Fibroblast of lung (primary cell): ENCODE measurements around the gene DKK2. TPM values are rescaled to one million over a fixed set of nuclear protein-coding genes. Genes with fewer than 3 reads are reported as not detected.

Experiments used
- DNase-seq, 2 donors: peaks; one replicate each; pipeline versions ENCODE4 v3.0.0 to v3.0.0-alpha.2; 2010; ENCODE audit warnings: low read depth in 2 of 2
- H2AFZ ChIP-seq: 2 replicates; pipeline ENCODE4 v1.5.1; 2012; ENCODE audit warnings: low read length, control low read depth, inconsistent platforms
- H3K27ac ChIP-seq: 2 replicates; pipeline ENCODE4 v1.5.1; 2011; ENCODE audit warnings: low read length, control low read depth; ENCODE audit not compliant: insufficient read depth
- H3K27me3 ChIP-seq: 2 replicates; pipeline ENCODE4 v1.5.1; 2011; ENCODE audit warnings: mild to moderate bottlenecking, low read length; ENCODE audit not compliant: control insufficient read depth, insufficient read depth
- H3K36me3 ChIP-seq: 2 replicates; pipeline ENCODE4 v1.5.1; 2011; ENCODE audit warnings: low read length; ENCODE audit not compliant: control insufficient read depth, insufficient read depth
- H3K4me1 ChIP-seq: 2 replicates; pipeline ENCODE4 v1.5.1; 2011; ENCODE audit warnings: low read length; ENCODE audit not compliant: control insufficient read depth, insufficient read depth; ENCODE audit errors: extremely low read depth
- H3K4me2 ChIP-seq: 2 replicates; pipeline ENCODE4 v1.5.1; 2011; ENCODE audit warnings: low read length, control low read depth; ENCODE audit not compliant: insufficient read depth; ENCODE audit errors: extremely low read depth
- H3K4me3 ChIP-seq, 4 experiments: fragments of 200-600 bp in 1 of 4; sonication (generic) in 1 of 4; replicated peaks in 1 of 4; 2 replicates each; pipeline ENCODE4 v1.5.1; 2011 to 2016; ENCODE audit warnings: low read length in 4 of 4, low read depth in 3 of 4, mild to moderate bottlenecking in 3 of 4, control low read depth in 2 of 4, inconsistent platforms in 1 of 4, mixed read lengths in 1 of 4; ENCODE audit not compliant: insufficient read depth in 1 of 4; ENCODE audit errors: control extremely low read depth in 1 of 4
- H3K79me2 ChIP-seq: 2 replicates; pipeline ENCODE4 v1.5.1; 2012; ENCODE audit warnings: mild to moderate bottlenecking, low read length, inconsistent platforms; ENCODE audit not compliant: control insufficient read depth, insufficient read depth
- H3K9ac ChIP-seq: 2 replicates; pipeline ENCODE4 v1.5.1; 2011; ENCODE audit warnings: mild to moderate bottlenecking, low read length, control low read depth; ENCODE audit not compliant: insufficient read depth
- H3K9me3 ChIP-seq: 2 replicates; pipeline ENCODE4 v1.5.1; 2012; ENCODE audit warnings: low read depth, low read length; ENCODE audit not compliant: control insufficient read depth, insufficient read depth
- H4K20me1 ChIP-seq: 2 replicates; pipeline ENCODE4 v1.5.1; 2011; ENCODE audit warnings: low read length; ENCODE audit not compliant: control insufficient read depth, insufficient read depth; ENCODE audit errors: extremely low read depth
- EZH2 ChIP-seq: IDR thresholded peaks from 2 replicates; pipeline ENCODE4 v1.5.1; 2012; ENCODE audit warnings: low read length, control low read depth, mild to moderate bottlenecking; ENCODE audit errors: missing control alignments
- polyA plus RNA-seq, 2 donors: library from polyadenylated mRNA; depleted of rRNA in 1 of 2; stranded (reverse) in 1 of 2; unstranded in 1 of 2; fragments of >200 nt; gene quantifications; 2 replicates each; pipeline ENCODE4 v1.2.1, GENCODE V29; 2011 to 2012; ENCODE audit warnings: missing spikeins in 1 of 2
- total RNA-seq: library from RNA; depleted of rRNA; stranded (reverse); fragments of >200 nt; gene quantifications from 2 replicates; pipeline ENCODE4 v1.2.1, GENCODE V29; 2014
- TF ChIP-seq, protein P1 (sequence below), 2 donors: IDR thresholded peaks in 1 of 2; conservative IDR thresholded peaks in 1 of 2; 1 replicate in 1 of 2; 2 replicates in 1 of 2; pipeline ENCODE4 v1.5.1; 2011 to 2012; ENCODE audit warnings: low read length in 2 of 2, control low read depth in 1 of 2, inconsistent platforms in 1 of 2, low read depth in 1 of 2, mild to moderate bottlenecking in 1 of 2

DKK2 gene
- total and polyA plus RNA-seq, 2 donors (not counting 1 experiment from before 2014, with no cell fraction given), result 0.48 to 1.2 TPM

DNA sequence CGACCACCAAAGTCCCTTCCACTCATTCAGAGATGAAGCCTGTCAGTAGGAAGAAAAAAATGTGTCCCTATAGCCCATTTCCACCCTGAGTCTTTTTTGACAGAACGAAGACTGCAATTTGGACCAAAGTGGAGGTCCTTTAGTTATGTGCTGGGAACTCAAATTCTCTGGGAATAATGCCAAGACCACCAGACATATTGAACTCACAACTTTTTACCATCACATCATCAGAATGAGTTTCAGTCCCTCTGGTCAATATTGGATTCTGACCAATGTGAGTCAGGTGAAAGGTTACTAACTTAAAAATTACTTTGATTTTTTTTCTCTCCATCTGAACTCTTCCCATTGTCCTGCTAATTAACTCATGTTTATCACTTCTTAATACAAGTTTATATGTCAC lies 128.9 kb downstream of the DKK2 start:
- H3K36me3 ChIP-seq, result no peaks in the 10 kb centered on the region
- no peaks in the 10 kb centered on the region for H3K4me1 ChIP-seq
- H3K4me2 ChIP-seq, result no peak overlapping the region
- no peak overlapping the region for H2AFZ ChIP-seq
- TF ChIP-seq, protein P1, sequence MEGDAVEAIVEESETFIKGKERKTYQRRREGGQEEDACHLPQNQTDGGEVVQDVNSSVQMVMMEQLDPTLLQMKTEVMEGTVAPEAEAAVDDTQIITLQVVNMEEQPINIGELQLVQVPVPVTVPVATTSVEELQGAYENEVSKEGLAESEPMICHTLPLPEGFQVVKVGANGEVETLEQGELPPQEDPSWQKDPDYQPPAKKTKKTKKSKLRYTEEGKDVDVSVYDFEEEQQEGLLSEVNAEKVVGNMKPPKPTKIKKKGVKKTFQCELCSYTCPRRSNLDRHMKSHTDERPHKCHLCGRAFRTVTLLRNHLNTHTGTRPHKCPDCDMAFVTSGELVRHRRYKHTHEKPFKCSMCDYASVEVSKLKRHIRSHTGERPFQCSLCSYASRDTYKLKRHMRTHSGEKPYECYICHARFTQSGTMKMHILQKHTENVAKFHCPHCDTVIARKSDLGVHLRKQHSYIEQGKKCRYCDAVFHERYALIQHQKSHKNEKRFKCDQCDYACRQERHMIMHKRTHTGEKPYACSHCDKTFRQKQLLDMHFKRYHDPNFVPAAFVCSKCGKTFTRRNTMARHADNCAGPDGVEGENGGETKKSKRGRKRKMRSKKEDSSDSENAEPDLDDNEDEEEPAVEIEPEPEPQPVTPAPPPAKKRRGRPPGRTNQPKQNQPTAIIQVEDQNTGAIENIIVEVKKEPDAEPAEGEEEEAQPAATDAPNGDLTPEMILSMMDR (conservative IDR thresholded peaks at IDR 0.05 in 1 of 2, IDR thresholded peaks at IDR 0.05 in 1 of 2; ENCODE audit: low read depth in 1 of 2, low read length in 2 of 2), result no peak
- no peak for TF ChIP-seq EZH2
- no peaks in the 10 kb centered on the region for H4K20me1 ChIP-seq
- no peaks in the 10 kb centered on the region for H3K79me2 ChIP-seq
- no peak overlapping the region for H3K27ac ChIP-seq
- H3K4me3 ChIP-seq, result no peak overlapping the region
- H3K9ac ChIP-seq, result no peak overlapping the region
- no peak for DNase-seq
- no peaks in the 10 kb centered on the region for H3K27me3 ChIP-seq
- no peaks in the 10 kb centered on the region for H3K9me3 ChIP-seq

DNA sequence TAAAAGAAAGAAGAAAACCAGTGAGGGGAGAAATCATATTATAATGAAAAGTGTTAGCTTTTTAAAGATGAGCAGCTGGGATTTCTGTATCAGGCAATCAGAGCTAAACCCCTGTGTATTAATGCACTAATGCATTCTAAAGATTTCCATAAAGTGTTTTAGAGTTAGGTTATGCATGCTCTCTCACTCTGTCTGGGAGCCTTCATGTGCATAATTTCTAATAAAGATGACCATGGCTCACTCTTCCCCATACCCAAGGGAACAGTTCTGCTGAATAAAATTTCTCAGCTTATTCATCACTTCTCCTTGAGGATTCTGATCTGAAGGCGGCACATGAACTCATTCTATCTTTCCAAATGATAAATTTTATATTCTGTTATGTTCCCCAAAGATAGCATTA lies 129.4 kb downstream of the DKK2 start:
- no peak for DNase-seq
- Histone ChIP-seq H3K9me3 (no peaks in the 10 kb centered on the region), H3K4me3 (no peak overlapping the region), H3K27me3 (no peaks in the 10 kb centered on the region), H3K36me3 (no peaks in the 10 kb centered on the region), H2AFZ (no peak overlapping the region), H3K4me1 (no peaks in the 10 kb centered on the region), H3K9ac (no peak overlapping the region), H3K79me2 (no peaks in the 10 kb centered on the region), H4K20me1 (no peaks in the 10 kb centered on the region), H3K4me2 (no peak overlapping the region), H3K27ac (no peak overlapping the region)
- no peak for TF ChIP-seq EZH2
- TF ChIP-seq, protein P1 (conservative IDR thresholded peaks at IDR 0.05 in 1 of 2, IDR thresholded peaks at IDR 0.05 in 1 of 2; ENCODE audit: low read depth in 1 of 2, low read length in 2 of 2), result no peak

DNA sequence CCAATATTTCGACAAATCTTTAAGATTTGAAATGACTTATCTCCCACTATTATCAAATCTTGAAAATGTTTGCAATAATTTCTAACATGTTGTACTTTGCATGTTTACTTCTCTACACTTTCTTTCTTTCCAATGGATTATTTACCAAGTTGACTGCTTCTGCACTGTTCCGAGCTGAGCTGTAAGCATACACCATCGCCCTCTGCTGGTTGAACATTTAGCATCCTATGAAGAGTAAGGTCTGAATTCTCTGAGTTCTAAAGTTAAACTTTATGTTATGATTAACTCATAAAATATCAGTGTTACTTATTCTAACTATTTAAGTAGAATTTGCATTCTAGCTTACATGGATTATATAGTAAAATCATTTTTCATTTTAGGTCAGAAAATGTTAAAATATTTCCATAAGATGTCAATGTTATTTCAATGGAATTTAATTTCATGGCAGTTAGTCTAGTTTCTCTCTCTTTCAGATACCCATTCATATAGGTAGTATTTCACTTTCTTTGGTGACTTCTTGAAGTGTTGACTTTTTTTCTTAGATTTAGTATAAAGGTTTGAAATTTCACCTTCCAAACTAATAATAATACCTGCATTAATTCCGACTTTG lies 137.4 kb downstream of the DKK2 start:
- Histone ChIP-seq H3K79me2 (no peaks in the 10 kb centered on the region), H4K20me1 (no peaks in the 10 kb centered on the region), H3K27me3 (no peaks in the 10 kb centered on the region), H3K4me1 (no peaks in the 10 kb centered on the region), H3K4me3 (no peak overlapping the region), H3K9me3 (no peaks in the 10 kb centered on the region), H3K4me2 (no peak overlapping the region), H3K36me3 (no peaks in the 10 kb centered on the region), H3K9ac (no peak overlapping the region), H3K27ac (no peak overlapping the region), H2AFZ (no peak overlapping the region)
- DNase-seq, result peak; percentile 39 to 67
- TF ChIP-seq, protein P1 (conservative IDR thresholded peaks at IDR 0.05 in 1 of 2, IDR thresholded peaks at IDR 0.05 in 1 of 2; ENCODE audit: low read depth in 1 of 2, low read length in 2 of 2), result peak; percentile 73 to 81
- TF ChIP-seq EZH2, result no peak
